GM20000 (cell line): ENCODE data around the gene ALDH8A1.
"Not testable (repeated sequence)": the region's sequence is repeated elsewhere in the genome, so short reads cannot be mapped to it uniquely, and the experiment has no call there.

Source experiments
- DNase-seq: peaks from one replicate; pipeline ENCODE4 v3.0.0; 2012; ENCODE audit warnings: low spot score
- TF ChIP-seq, protein P1 (sequence below): IDR thresholded peaks from 2 replicates; pipeline ENCODE4 v1.5.1; 2012; ENCODE audit warnings: mild to moderate bottlenecking, control low read depth; ENCODE audit errors: extremely low read depth, missing control alignments

ALDH8A1 gene

DNA sequence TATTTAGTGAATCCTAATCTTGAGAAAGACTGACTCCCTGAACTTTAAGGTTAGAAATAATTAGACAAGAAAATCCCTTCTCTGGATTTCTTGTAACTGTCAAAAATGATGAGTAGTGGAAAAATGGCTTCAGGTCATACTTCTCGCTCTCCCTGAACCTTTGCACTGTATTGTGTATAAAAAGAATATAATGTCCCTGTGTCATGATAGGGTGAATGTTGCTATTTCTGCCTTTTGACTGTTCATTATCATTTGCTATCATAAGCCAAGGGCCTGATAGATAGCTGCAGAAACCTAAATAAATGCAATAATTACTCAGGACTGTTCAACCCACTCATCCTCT, 39.3 kb downstream of the ALDH8A1 start:
- TF ChIP-seq, protein P1, sequence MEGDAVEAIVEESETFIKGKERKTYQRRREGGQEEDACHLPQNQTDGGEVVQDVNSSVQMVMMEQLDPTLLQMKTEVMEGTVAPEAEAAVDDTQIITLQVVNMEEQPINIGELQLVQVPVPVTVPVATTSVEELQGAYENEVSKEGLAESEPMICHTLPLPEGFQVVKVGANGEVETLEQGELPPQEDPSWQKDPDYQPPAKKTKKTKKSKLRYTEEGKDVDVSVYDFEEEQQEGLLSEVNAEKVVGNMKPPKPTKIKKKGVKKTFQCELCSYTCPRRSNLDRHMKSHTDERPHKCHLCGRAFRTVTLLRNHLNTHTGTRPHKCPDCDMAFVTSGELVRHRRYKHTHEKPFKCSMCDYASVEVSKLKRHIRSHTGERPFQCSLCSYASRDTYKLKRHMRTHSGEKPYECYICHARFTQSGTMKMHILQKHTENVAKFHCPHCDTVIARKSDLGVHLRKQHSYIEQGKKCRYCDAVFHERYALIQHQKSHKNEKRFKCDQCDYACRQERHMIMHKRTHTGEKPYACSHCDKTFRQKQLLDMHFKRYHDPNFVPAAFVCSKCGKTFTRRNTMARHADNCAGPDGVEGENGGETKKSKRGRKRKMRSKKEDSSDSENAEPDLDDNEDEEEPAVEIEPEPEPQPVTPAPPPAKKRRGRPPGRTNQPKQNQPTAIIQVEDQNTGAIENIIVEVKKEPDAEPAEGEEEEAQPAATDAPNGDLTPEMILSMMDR, result no peak
- no peak for DNase-seq

DNA sequence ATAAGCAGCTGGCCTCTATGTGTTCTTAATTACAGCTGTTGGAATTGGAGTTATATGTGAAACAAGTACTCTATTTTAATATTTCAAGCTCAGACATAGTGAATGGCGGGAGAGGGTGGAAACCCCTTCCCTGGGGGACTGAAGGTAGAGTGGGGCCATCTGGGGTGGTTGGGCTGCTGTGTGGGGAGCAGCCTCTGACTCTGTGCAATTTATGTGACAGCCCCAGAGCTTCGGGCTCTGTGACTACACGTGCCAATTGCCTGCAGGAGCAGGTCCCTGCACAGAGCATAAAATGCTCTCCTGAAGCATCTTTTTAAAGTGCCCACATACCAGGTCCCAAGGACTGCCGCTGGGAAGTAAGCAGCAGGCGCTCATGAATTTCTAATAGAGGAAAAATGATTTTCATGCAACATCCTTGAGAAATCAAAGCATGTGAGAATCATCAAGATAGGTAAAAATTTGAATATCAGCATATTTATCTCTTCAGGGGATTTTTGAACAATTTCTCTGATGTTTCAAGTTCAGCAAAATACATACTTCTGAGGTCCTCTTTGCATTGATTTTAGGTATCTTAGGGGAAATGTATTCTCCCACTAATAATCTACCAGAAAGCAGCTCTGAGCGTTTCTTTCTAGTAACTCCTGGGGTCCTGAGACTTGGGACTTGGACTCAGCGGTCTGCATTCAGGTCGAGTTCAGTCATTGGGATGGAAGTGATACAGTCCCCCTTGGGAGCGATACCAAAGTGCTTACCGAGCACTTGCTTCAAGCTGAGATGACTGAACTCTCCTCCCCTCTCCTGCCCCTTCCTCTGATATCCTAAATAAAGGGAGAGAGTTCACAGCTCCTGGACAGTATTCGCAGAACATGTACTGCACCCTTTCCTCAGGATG, 40.0 kb downstream of the ALDH8A1 start:
- no peak for DNase-seq
- TF ChIP-seq, protein P1, result no peak

DNA sequence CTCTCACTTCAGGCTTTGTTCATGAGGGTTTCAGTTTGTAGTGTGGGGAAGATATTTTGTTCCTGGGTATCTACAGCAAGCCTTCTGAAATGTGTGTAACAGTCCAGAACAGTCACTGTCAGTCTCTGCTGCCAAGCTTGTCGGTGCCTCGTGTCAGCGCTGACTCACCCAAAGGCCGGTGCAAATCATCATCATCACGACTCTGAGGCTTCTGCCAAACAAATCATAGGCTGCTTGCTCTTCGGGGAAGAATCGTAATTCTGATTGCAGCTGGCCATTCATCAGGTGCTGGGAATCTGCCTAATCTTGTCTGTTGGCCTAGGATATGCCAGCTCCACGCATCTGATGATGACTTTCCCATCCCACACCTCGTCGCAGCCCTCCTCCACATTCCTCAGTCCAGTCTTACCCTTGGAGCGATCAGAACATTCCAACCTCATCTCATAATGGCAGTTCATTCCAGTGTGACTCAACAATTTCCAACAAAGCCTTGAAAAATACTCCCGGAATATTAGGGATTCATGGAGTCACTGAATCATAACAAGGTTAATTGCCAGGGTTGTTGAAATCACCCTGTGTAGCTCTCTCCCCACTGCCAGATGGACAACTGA, 40.9 kb downstream of the ALDH8A1 start:
- TF ChIP-seq, protein P1, result no peak
- DNase-seq, result no peak

DNA sequence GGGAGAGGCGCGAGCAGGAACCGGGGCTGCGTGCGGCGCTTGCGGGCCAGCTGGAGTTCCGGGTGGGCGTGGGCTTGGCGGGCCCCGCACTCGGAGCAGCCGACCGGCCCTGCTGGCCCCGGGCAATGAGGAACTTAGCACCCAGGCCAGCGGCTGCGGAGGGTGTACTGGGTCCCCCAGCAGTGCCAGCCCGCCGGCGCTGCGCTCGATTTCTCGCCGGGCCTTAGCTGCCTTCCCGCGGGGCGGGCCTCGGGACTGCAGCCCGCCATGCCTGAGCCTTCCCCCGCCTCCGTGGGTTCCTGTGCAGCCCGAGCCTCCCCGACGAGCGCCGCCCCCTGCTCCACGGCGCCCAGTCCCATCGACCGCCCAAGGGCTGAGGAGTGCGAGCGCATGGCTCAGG, 45.2 kb downstream of the ALDH8A1 start:
- DNase-seq, result not testable (repeated sequence)

DNA sequence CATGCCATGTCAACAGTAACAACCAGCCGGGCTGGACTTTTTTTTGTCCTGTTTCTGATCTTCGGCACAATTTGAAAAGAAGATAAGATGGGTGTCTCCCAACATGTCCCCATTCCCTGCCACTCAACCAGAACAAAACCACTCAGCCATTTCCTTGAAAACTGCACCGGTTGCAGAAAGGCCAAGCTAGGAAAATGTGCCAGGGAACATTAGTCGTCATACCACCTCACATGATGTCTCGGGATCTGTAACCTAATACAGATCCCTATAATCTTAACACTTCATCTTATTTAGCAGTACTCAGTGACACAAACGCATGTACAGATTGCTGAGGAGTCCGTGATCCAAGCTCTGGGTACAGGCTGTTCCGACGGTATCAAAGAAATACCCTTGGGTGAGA, 46.5 kb downstream of the ALDH8A1 start:
- no peak for DNase-seq
- TF ChIP-seq, protein P1, result no peak

DNA sequence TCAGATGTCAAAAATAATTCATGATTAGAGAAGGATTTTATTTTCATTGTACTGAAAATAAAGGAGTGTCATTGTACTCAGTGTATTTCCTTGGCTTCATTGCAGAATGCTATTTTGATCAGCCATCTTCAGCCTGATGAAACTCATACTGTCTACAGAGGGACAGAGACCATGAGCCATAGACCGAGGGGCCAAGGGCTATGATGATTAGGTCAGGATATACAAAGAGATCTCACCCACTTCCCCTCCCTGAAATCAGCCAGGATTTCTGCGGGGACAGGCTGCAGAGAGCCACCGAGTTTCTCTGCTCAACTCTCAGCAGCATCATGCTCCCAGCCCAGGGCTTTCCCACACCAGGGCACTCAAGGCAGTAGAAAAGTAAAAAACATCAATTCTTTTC, 47.0 kb downstream of the ALDH8A1 start:
- TF ChIP-seq, protein P1, result no peak
- DNase-seq, result no peak

DNA sequence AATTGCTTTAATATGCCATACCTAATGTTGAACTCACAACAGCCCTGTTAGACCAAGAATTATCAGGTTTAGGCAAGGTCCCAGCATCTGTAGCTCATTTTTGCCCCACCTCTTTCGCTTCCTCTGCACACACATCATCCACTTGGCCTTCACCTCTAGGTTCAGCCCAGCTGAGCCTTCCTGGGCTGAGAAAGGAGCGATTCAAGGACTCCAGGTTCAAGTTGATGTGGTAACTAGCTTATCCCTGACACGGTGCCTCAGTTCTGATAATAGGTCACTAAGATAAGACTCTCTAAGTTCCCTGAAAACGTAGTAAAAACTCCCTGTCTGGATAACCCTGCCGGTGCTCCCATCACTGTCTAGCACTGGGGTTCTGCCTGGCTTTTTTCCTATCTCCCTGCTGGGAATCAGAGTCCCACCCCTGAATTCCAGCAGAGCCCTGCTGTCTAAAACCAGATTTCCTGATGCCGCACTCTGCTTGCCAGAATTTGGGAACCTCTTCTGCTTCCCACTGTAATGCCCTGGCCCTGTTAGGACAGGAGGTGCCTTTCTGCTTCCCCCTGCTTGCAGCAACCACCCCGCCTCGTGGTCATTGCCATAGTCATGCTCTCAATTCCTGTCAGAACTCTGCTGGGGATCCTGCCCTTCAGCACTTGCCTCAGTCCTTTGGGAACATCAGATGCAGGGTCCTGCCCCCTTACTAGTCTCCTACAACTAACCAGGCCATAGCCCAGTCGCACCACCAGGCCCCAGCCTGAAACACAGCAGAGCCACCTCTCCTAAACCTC, 47.6 kb downstream of the ALDH8A1 start:
- no peak for DNase-seq
- TF ChIP-seq, protein P1, result no peak
